GM18870 (cell line): ENCODE measurements around the gene DHH.

Source experiments
- ATAC-seq: cut with Tn5 transposase; IDR thresholded peaks from one replicate; pipeline ENCODE4 v1.9.1; 2021; ENCODE audit warnings: moderate library complexity; ENCODE audit not compliant: unreplicated experiment

The DHH gene

GRCh38 chr12:49109641-49110463, 15.3 kb upstream of the DHH start:
- no peak for ATAC-seq

GRCh38 chr12:49108958-49109404, 14.4 kb upstream of the DHH start:
- ATAC-seq: no peak

GRCh38 chr12:49105504-49106084, 11.0 kb upstream of the DHH start:
- ATAC-seq: no peak

GRCh38 chr12:49104822-49105221, 10.2 kb upstream of the DHH start:
- no peak for ATAC-seq

GRCh38 chr12:49100380-49100779, 5.8 kb upstream of the DHH start:
- ATAC-seq: no peak

GRCh38 chr12:49098703-49099102, 4.1 kb upstream of the DHH start:
- ATAC-seq: no peak

GRCh38 chr12:49098035-49098451, 3.4 kb upstream of the DHH start:
- no peak for ATAC-seq

- no peak for ATAC-seq
These were observed 2.8 kb upstream of the DHH start for GRCh38 chr12:49097381-49097780.

GRCh38 chr12:49094975-49095365, 369 bp upstream of the DHH start:
- no peak for ATAC-seq

- no peak for ATAC-seq
These were observed 825 bp downstream of the DHH start for GRCh38 chr12:49093792-49094159.

- no peak for ATAC-seq
These were observed 1.7 kb downstream of the DHH start for GRCh38 chr12:49092816-49093406.

GRCh38 chr12:49092086-49092815, 2.4 kb downstream of the DHH start:
- ATAC-seq: no peak

GRCh38 chr12:49091836-49092085, 2.8 kb downstream of the DHH start:
- no peak for ATAC-seq

GRCh38 chr12:49091056-49091835, 3.4 kb downstream of the DHH start:
- ATAC-seq: no peak

- no peak for ATAC-seq
These were observed 4.5 kb downstream of the DHH start for GRCh38 chr12:49089821-49090773.

GRCh38 chr12:49088932-49089330, 5.7 kb downstream of the DHH start:
- ATAC-seq: no peak

- ATAC-seq: no peak
These were observed 6.3 kb downstream of the DHH start for GRCh38 chr12:49088150-49088931.

- no peak for ATAC-seq
These were observed 8.5 kb downstream of the DHH start for GRCh38 chr12:49086116-49086515.

GRCh38 chr12:49084438-49084837, 10.2 kb downstream of the DHH start:
- no peak for ATAC-seq
